ENCODE measurements around the gene CHRM3. TPM values are rescaled to one million over a fixed set of nuclear protein-coding genes. Genes with fewer than 3 reads are reported as not detected.

Gene CHRM3
- total RNA-seq, 1 donor from 2014 or later, result not detected

GRCh38 chr1:239421811-239422210, 35.4 kb downstream of the CHRM3 start:
- no peaks in the 10 kb centered on the region for H3K27me3 Mint-ChIP-seq (ENCODE audit: insufficient read depth)
- no peak overlapping the region for H3K4me3 Mint-ChIP-seq
- no peak overlapping the region for H3K27ac Mint-ChIP-seq
- no peaks in the 10 kb centered on the region for H3K9me3 Mint-ChIP-seq
- H3K4me1 Mint-ChIP-seq (ENCODE audit: low read depth), result no peaks in the 10 kb centered on the region
- intact Hi-C loops (cut with micrococcal nuclease), result no loop called here
- no peaks in the 10 kb centered on the region for H3K36me3 Mint-ChIP-seq (ENCODE audit: low read depth)
- DNase-seq (ENCODE audit: low spot score), result no peak

DNA sequence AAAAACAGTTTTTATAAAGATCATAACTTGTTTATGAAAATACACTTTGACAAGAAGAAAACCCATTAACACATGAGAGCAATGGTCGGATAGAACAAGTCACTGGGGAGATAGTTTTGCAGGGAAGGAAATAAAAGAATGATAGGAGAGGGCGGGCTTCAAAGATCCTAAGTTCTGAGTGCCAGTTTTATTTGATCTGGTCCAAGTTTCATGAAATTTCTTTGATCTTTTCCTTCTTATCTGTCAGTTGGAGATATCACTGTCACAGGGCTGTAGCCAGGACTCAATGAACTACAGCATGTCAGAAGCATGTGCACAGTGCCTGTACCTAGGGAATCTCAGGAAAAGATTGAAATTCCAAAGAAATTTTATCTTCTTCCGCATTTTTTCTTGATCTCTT, 36.5 kb downstream of the CHRM3 start:
- Mint-ChIP-seq H3K4me3 (no peak overlapping the region), H3K27me3 (ENCODE audit: insufficient read depth) (no peaks in the 10 kb centered on the region), H3K4me1 (ENCODE audit: low read depth) (no peaks in the 10 kb centered on the region), H3K27ac (no peak overlapping the region), H3K36me3 (ENCODE audit: low read depth) (no peaks in the 10 kb centered on the region), H3K9me3 (no peaks in the 10 kb centered on the region)
- intact Hi-C loops (cut with micrococcal nuclease), result no loop called here
- DNase-seq (ENCODE audit: low spot score), result no peak

DNA sequence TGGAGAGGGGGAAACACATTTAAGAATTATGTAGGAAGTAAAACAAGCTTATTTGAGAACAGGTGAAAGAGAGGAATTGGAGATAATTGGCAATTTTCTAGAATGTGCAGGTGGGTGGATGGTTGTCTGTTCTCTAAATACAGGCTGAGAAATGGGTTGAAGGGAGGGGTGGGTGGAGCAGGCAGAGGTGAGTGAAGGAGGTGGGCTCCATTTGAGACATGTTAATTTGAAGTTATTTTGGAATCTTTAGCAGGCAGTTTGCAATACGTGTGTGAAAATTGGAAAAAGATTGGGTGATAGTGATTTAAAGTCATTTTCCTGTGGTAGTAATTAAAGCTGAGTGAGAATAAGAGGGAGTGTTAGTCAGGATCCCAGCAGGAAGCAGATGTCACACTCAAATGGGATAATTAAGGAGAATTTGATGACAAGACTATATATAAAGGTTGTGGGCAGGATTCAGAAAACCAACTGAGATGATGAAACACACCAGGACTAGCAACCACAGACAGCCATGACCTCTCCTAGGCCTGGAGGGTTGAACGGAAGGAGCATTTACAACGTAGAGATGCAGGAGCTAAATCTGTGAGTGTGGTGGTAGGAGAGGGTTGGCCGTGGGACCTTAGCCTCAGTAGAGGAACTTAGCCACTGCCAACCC, 40.6 kb downstream of the CHRM3 start:
- Mint-ChIP-seq H3K27me3 (ENCODE audit: insufficient read depth) (peaks cover 2% of the 10 kb centered on the region), H3K4me3 (no peak overlapping the region), H3K4me1 (ENCODE audit: low read depth) (no peaks in the 10 kb centered on the region), H3K27ac (no peak overlapping the region), H3K9me3 (no peaks in the 10 kb centered on the region), H3K36me3 (ENCODE audit: low read depth) (no peaks in the 10 kb centered on the region)
- no peak for DNase-seq (ENCODE audit: low spot score)
- intact Hi-C loops (cut with micrococcal nuclease), result no loop called here

DNA sequence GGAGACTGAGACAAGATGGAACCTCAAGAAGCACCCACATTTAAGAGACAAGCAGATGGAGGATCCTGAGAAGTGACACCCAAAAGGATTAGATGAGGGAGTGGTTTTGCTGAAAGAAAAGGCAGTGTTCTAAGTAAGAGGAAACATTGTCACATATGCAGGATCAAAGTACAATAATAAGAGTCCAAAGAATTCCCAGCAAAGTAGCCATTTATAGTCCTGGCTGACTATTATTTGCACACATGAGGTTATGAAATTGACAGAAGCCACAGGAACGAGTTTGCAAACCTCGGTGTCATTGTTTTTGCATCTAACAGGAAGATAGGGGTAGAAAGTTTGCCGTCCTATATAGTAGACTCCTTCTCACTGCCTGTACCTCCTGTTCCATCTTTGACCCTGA, 41.3 kb downstream of the CHRM3 start:
- peaks cover 2% of the 10 kb centered on the region for H3K27me3 Mint-ChIP-seq (ENCODE audit: insufficient read depth)
- H3K27ac Mint-ChIP-seq, result no peak overlapping the region
- DNase-seq (ENCODE audit: low spot score), result no peak
- H3K4me3 Mint-ChIP-seq, result no peak overlapping the region
- intact Hi-C loops (cut with micrococcal nuclease), result no loop called here
- H3K36me3 Mint-ChIP-seq (ENCODE audit: low read depth), result no peaks in the 10 kb centered on the region
- no peaks in the 10 kb centered on the region for H3K9me3 Mint-ChIP-seq
- H3K4me1 Mint-ChIP-seq (ENCODE audit: low read depth), result no peaks in the 10 kb centered on the region

GRCh38 chr1:239428120-239428710, 41.8 kb downstream of the CHRM3 start:
- Mint-ChIP-seq H3K27me3 (ENCODE audit: insufficient read depth) (peaks cover 2% of the 10 kb centered on the region), H3K9me3 (no peaks in the 10 kb centered on the region), H3K4me3 (no peak overlapping the region), H3K27ac (no peak overlapping the region), H3K4me1 (ENCODE audit: low read depth) (no peaks in the 10 kb centered on the region), H3K36me3 (ENCODE audit: low read depth) (no peaks in the 10 kb centered on the region)
- no peak for DNase-seq (ENCODE audit: low spot score)
- intact Hi-C loops (cut with micrococcal nuclease), result no loop called here

DNA sequence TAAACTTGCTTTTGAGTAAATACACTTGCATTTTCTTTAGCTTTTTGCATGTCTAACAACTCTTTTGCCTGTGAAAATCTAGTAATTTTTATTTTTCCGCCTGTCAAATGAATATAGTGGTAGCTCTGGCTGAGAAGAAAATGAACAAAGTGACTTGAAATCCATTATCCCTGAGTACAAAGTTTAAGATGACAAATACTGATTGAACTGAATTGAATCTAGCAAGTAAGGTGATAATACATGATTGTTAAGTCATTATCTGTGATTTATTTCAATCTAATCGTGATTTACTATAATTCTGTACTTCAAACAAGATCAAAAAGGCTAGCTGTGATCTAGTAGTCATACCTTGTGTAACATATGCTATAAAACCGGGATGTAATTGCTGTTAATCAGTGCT, 42.8 kb downstream of the CHRM3 start:
- Mint-ChIP-seq H3K27me3 (ENCODE audit: insufficient read depth) (peaks cover 2% of the 10 kb centered on the region), H3K9me3 (no peaks in the 10 kb centered on the region), H3K4me3 (no peak overlapping the region), H3K27ac (no peak overlapping the region), H3K4me1 (ENCODE audit: low read depth) (no peaks in the 10 kb centered on the region), H3K36me3 (ENCODE audit: low read depth) (no peaks in the 10 kb centered on the region)
- no peak for DNase-seq (ENCODE audit: low spot score)
- intact Hi-C loops (cut with micrococcal nuclease), result no loop called here

DNA sequence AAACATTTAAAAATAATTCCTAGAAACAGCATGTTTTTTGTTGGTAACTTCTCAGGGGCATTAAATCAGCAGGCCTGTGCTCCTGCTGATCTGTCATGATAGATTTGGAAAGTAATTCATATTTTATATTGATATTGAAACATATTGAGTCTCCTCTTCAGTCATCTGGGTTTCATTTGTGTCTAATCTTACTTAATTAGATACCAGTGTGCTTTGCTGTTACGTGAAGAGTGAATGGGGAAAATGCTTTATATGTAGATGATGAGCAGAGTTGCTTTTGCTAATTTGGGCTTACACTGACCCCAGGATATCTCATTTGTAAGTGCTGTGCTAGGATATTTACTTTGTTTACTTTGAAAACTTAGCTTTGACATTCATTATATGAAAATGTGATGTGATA, 45.9 kb downstream of the CHRM3 start:
- Mint-ChIP-seq H3K9me3 (no peaks in the 10 kb centered on the region), H3K36me3 (ENCODE audit: low read depth) (no peaks in the 10 kb centered on the region), H3K4me3 (no peak overlapping the region), H3K4me1 (ENCODE audit: low read depth) (no peaks in the 10 kb centered on the region), H3K27ac (no peak overlapping the region), H3K27me3 (ENCODE audit: insufficient read depth) (peaks cover 2% of the 10 kb centered on the region)
- DNase-seq (ENCODE audit: low spot score), result no peak
- intact Hi-C loops (cut with micrococcal nuclease), result no loop called here

DNA sequence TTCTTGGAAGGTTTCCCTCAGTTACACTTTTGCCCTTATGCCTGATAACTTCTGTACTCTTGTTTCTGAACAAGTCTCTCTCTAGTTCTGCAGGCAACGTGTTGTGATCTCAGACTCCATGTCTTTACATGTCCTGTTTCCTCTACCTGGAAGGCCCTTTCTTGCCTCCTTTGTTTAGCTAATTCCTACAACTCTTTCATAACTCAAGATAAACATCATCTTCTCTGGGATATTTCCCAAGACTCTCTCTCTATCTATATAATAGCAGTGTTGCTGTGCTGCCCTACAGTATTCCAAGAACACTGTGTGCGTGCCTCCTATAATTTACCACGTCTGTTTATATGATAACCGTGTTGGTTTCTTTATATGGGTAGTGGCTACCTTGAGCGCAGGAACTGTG, 47.8 kb downstream of the CHRM3 start:
- H3K27me3 Mint-ChIP-seq (ENCODE audit: insufficient read depth), result peaks cover 2% of the 10 kb centered on the region
- H3K27ac Mint-ChIP-seq, result no peak overlapping the region
- no peaks in the 10 kb centered on the region for H3K4me1 Mint-ChIP-seq (ENCODE audit: low read depth)
- intact Hi-C loops (cut with micrococcal nuclease), result no loop called here
- H3K36me3 Mint-ChIP-seq (ENCODE audit: low read depth), result no peaks in the 10 kb centered on the region
- H3K4me3 Mint-ChIP-seq, result no peak overlapping the region
- H3K9me3 Mint-ChIP-seq, result no peaks in the 10 kb centered on the region
- DNase-seq (ENCODE audit: low spot score), result no peak
